ENCODE data around the gene ADAMTS2.

Gene ADAMTS2

DNA sequence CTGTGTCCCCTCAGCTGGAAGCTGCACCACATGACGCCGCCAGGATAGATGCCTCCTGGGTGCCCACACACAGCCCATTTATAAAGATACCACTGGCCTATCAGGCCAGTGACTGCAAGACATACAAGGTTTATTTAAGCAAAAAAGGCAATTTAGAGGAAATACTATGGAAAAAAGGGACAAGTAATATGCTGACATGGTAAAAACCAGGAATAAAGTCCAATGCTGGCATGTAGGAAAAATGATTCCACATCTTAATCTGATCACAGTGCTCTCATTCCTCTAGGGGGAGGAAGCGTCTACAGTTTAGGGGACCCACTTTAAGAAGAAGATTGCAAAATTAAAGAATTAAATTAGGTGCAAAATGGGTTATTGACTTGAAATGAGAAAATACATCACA, 205.0 kb downstream of the ADAMTS2 start:
- Histone ChIP-seq H4K91ac (ENCODE audit: low read depth, low read length) (no peak overlapping the region), H2BK120ac (ENCODE audit: insufficient read depth, low read length, poor library complexity) (no peak overlapping the region), H3K36me3 (ENCODE audit: control insufficient read depth in 1 of 2, insufficient read depth in 2 of 2, low read length in 2 of 2) (peaks cover 5 to 6% of the 10 kb centered on the region in 2 experiments), H3K4me2 (ENCODE audit: low read length) (no peak overlapping the region), H3K14ac (ENCODE audit: low read length) (no peak overlapping the region), H3K79me1 (ENCODE audit: low read length) (peaks cover 7% of the 10 kb centered on the region), H3K23ac (ENCODE audit: low read length) (no peak overlapping the region), H3K9me3 (ENCODE audit: insufficient read depth, low read depth, low read length) (peaks cover 6% of the 10 kb centered on the region), H3K18ac (ENCODE audit: low read length) (no peak overlapping the region), H4K8ac (ENCODE audit: low read depth, low read length) (no peak overlapping the region), H3K4me1 (ENCODE audit: control insufficient read depth in 1 of 2, insufficient read depth in 2 of 2, low read length in 2 of 2) (peaks cover 7 to 15% of the 10 kb centered on the region in 2 experiments), H2BK5ac (ENCODE audit: low read depth, low read length, poor library complexity) (no peak overlapping the region), H3K27me3 (ENCODE audit: insufficient read depth, low read length) (no peaks in the 10 kb centered on the region), H2AFZ (ENCODE audit: insufficient read depth, low read length, poor library complexity) (no peak overlapping the region), H3K9ac (ENCODE audit: low read length) (no peak overlapping the region), H3K4ac (ENCODE audit: low read depth, low read length) (no peak overlapping the region), H3K27ac (ENCODE audit: low read depth, low read length) (no peak overlapping the region), H3K4me3 (ENCODE audit: low read depth, low read length) (no peak overlapping the region), H2BK12ac (ENCODE audit: low read length) (no peak overlapping the region), H2AK5ac (ENCODE audit: low read length) (no peak overlapping the region), H3K79me2 (ENCODE audit: control insufficient read depth, insufficient read depth, low read length, poor library complexity) (no peaks in the 10 kb centered on the region), H4K12ac (ENCODE audit: low read depth, low read length) (no peak overlapping the region)
- DNase-seq = no peak
- WGBS (ENCODE audit: extremely low coverage, insufficient coverage, insufficient read length) = no CpG with 5 or more reads among the region's 3 CpGs

GRCh38 chr5:179139936-179140235, 205.4 kb downstream of the ADAMTS2 start:
- Histone ChIP-seq H4K8ac (ENCODE audit: low read depth, low read length) (no peak overlapping the region), H4K12ac (ENCODE audit: low read depth, low read length) (no peak overlapping the region), H3K4me3 (ENCODE audit: low read depth, low read length) (no peak overlapping the region), H3K18ac (ENCODE audit: low read length) (no peak overlapping the region), H3K79me1 (ENCODE audit: low read length) (peaks cover 7% of the 10 kb centered on the region), H3K9ac (ENCODE audit: low read length) (no peak overlapping the region), H3K4me2 (ENCODE audit: low read length) (no peak overlapping the region), H2BK5ac (ENCODE audit: low read depth, low read length, poor library complexity) (no peak overlapping the region), H3K27ac (ENCODE audit: low read depth, low read length) (no peak overlapping the region), H3K36me3 (ENCODE audit: control insufficient read depth in 1 of 2, insufficient read depth in 2 of 2, low read length in 2 of 2) (peaks cover 6% of the 10 kb centered on the region in 2 experiments), H3K23ac (ENCODE audit: low read length) (no peak overlapping the region), H2AFZ (ENCODE audit: insufficient read depth, low read length, poor library complexity) (no peak overlapping the region), H3K4ac (ENCODE audit: low read depth, low read length) (no peak overlapping the region), H3K27me3 (ENCODE audit: insufficient read depth, low read length) (no peaks in the 10 kb centered on the region), H3K14ac (ENCODE audit: low read length) (no peak overlapping the region), H2BK120ac (ENCODE audit: insufficient read depth, low read length, poor library complexity) (no peak overlapping the region), H2BK12ac (ENCODE audit: low read length) (no peak overlapping the region), H3K4me1 (ENCODE audit: control insufficient read depth in 1 of 2, insufficient read depth in 2 of 2, low read length in 2 of 2) (peaks cover 7 to 15% of the 10 kb centered on the region in 2 experiments), H2AK5ac (ENCODE audit: low read length) (no peak overlapping the region), H4K91ac (ENCODE audit: low read depth, low read length) (no peak overlapping the region), H3K9me3 (ENCODE audit: insufficient read depth, low read depth, low read length) (peaks cover 8% of the 10 kb centered on the region), H3K79me2 (ENCODE audit: control insufficient read depth, insufficient read depth, low read length, poor library complexity) (no peaks in the 10 kb centered on the region)
- WGBS (ENCODE audit: extremely low coverage, insufficient coverage, insufficient read length) = no CpG with 5 or more reads among the region's 10 CpGs
- DNase-seq = no peak

DNA sequence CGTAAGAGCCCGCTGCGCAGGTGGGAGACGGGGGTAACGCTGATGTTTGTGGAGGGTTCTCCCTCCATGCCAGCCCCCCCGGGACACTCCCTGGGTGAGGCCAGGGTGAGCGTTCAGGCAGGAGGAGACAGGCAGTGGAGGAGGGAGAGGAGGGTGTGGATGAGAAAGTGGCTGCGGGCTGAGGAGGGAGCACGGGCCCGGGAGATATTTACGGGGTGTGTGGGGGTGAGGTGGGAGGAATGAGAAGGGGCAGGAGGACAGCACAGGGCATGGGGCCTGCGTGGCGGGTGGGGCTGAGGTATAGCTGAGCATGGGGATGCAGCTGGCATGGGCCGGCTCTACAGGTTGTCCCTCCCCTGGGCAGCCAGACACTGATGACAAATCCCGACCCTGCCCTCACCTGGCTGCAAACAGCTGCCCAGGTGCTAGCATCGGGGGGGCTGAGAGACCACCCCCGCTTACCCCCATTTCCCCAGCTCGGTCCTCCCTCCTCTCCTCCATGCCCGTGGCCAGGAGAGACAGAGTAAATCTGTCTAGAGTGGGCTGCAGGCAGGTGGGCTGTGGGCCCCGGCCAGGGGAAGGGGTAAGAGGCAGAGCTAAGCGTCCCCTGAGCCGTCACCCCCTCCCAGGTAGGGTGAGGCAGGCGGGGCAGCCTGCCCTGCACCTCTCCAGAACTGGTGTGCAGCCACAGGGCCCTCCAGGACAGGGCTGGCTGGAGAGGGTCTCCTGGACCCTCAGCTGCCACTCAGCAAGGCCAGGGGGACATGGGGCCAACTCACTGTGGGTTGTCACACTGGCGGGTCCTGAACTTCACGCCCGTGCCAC, 205.9 kb downstream of the ADAMTS2 start:
- H4K12ac ChIP-seq (ENCODE audit: low read depth, low read length) = no peak overlapping the region
- H3K9me3 ChIP-seq (ENCODE audit: insufficient read depth, low read depth, low read length) = peaks cover 9% of the 10 kb centered on the region
- no peak overlapping the region for H4K91ac ChIP-seq (ENCODE audit: low read depth, low read length)
- H3K79me1 ChIP-seq (ENCODE audit: low read length) = peaks cover 7% of the 10 kb centered on the region
- no peak overlapping the region for H3K14ac ChIP-seq (ENCODE audit: low read length)
- H3K79me2 ChIP-seq (ENCODE audit: control insufficient read depth, insufficient read depth, low read length, poor library complexity) = no peaks in the 10 kb centered on the region
- no peak overlapping the region for H2BK120ac ChIP-seq (ENCODE audit: insufficient read depth, low read length, poor library complexity)
- H2BK12ac ChIP-seq (ENCODE audit: low read length) = no peak overlapping the region
- H3K36me3 ChIP-seq (ENCODE audit: control insufficient read depth in 1 of 2, insufficient read depth in 2 of 2, low read length in 2 of 2) = peaks cover 6% of the 10 kb centered on the region in 2 experiments
- H3K4me1 ChIP-seq (ENCODE audit: control insufficient read depth in 1 of 2, insufficient read depth in 2 of 2, low read length in 2 of 2) = peaks cover 7 to 15% of the 10 kb centered on the region in 2 experiments
- no peak overlapping the region for H3K4me2 ChIP-seq (ENCODE audit: low read length)
- no peak overlapping the region for H2AFZ ChIP-seq (ENCODE audit: insufficient read depth, low read length, poor library complexity)
- no peak overlapping the region for H3K18ac ChIP-seq (ENCODE audit: low read length)
- H3K9ac ChIP-seq (ENCODE audit: low read length) = no peak overlapping the region
- H3K4me3 ChIP-seq (ENCODE audit: low read depth, low read length) = no peak overlapping the region
- no peak overlapping the region for H2BK5ac ChIP-seq (ENCODE audit: low read depth, low read length, poor library complexity)
- no peak for DNase-seq
- H3K27me3 ChIP-seq (ENCODE audit: insufficient read depth, low read length) = no peaks in the 10 kb centered on the region
- H3K23ac ChIP-seq (ENCODE audit: low read length) = no peak overlapping the region
- H3K27ac ChIP-seq (ENCODE audit: low read depth, low read length) = no peak overlapping the region
- no peak overlapping the region for H2AK5ac ChIP-seq (ENCODE audit: low read length)
- no peak overlapping the region for H4K8ac ChIP-seq (ENCODE audit: low read depth, low read length)
- no peak overlapping the region for H3K4ac ChIP-seq (ENCODE audit: low read depth, low read length)
- no CpG with 5 or more reads among the region's 26 CpGs for WGBS (ENCODE audit: extremely low coverage, insufficient coverage, insufficient read length)

GRCh38 chr5:179138568-179138925, 206.7 kb downstream of the ADAMTS2 start:
- Histone ChIP-seq H3K14ac (ENCODE audit: low read length) (no peak overlapping the region), H3K18ac (ENCODE audit: low read length) (no peak overlapping the region), H4K8ac (ENCODE audit: low read depth, low read length) (no peak overlapping the region), H3K9ac (ENCODE audit: low read length) (no peak overlapping the region), H3K27ac (ENCODE audit: low read depth, low read length) (no peak overlapping the region), H2AK5ac (ENCODE audit: low read length) (no peak overlapping the region), H2BK12ac (ENCODE audit: low read length) (no peak overlapping the region), H3K9me3 (ENCODE audit: insufficient read depth, low read depth, low read length) (peaks cover 12% of the 10 kb centered on the region), H4K91ac (ENCODE audit: low read depth, low read length) (no peak overlapping the region), H3K79me1 (ENCODE audit: low read length) (peaks cover 7% of the 10 kb centered on the region), H3K4me2 (ENCODE audit: low read length) (no peak overlapping the region), H3K4ac (ENCODE audit: low read depth, low read length) (no peak overlapping the region), H3K27me3 (ENCODE audit: insufficient read depth, low read length) (no peaks in the 10 kb centered on the region), H3K23ac (ENCODE audit: low read length) (no peak overlapping the region), H2BK120ac (ENCODE audit: insufficient read depth, low read length, poor library complexity) (no peak overlapping the region), H3K79me2 (ENCODE audit: control insufficient read depth, insufficient read depth, low read length, poor library complexity) (no peaks in the 10 kb centered on the region), H2AFZ (ENCODE audit: insufficient read depth, low read length, poor library complexity) (no peak overlapping the region), H4K12ac (ENCODE audit: low read depth, low read length) (no peak overlapping the region), H3K36me3 (ENCODE audit: control insufficient read depth in 1 of 2, insufficient read depth in 2 of 2, low read length in 2 of 2) (peaks cover 6% of the 10 kb centered on the region in 2 experiments), H2BK5ac (ENCODE audit: low read depth, low read length, poor library complexity) (no peak overlapping the region), H3K4me1 (ENCODE audit: control insufficient read depth in 1 of 2, insufficient read depth in 2 of 2, low read length in 2 of 2) (peaks cover 7 to 15% of the 10 kb centered on the region in 2 experiments), H3K4me3 (ENCODE audit: low read depth, low read length) (no peak overlapping the region)
- DNase-seq = no peak
- no CpG with 5 or more reads among the region's 23 CpGs for WGBS (ENCODE audit: extremely low coverage, insufficient coverage, insufficient read length)
